NT2/D1 (cell line): ENCODE measurements around the gene KRTAP1-1.
"Not testable (repeated sequence)": the region's sequence is repeated elsewhere in the genome, so short reads cannot be mapped to it uniquely, and the experiment has no call there.

Source experiments
- DNase-seq: peaks from one replicate; pipeline ENCODE4 v3.0.0-alpha.2; 2011; ENCODE audit warnings: low read depth, low spot score
- H3K27me3 ChIP-seq: 2 replicates; pipeline ENCODE4 v1.6.0; 2011; ENCODE audit warnings: mild to moderate bottlenecking; ENCODE audit not compliant: insufficient read length, insufficient read depth
- H3K36me3 ChIP-seq: 2 replicates; pipeline ENCODE4 v1.6.1; 2011; ENCODE audit warnings: mild to moderate bottlenecking, low read length, mixed read lengths; ENCODE audit not compliant: insufficient read depth, insufficient read length
- H3K4me1 ChIP-seq: 2 replicates; pipeline ENCODE4 v1.5.1; 2011; ENCODE audit not compliant: insufficient read depth, insufficient read length
- H3K4me3 ChIP-seq: 2 replicates; pipeline ENCODE4 v1.5.1; 2011; ENCODE audit warnings: low read depth; ENCODE audit not compliant: insufficient read length
- H3K9ac ChIP-seq: 2 replicates; pipeline ENCODE4 v1.6.0; 2011; ENCODE audit warnings: low read depth; ENCODE audit not compliant: insufficient read length
- H3K9me3 ChIP-seq: 2 replicates; pipeline ENCODE4 v1.5.1; 2011; ENCODE audit warnings: mild to moderate bottlenecking, low read length; ENCODE audit not compliant: insufficient read depth
- SUZ12 ChIP-seq: IDR thresholded peaks from 2 replicates; pipeline ENCODE4 v1.6.1; 2011; ENCODE audit not compliant: insufficient read length, insufficient read depth; ENCODE audit errors: extremely low read depth
- YY1 ChIP-seq: IDR thresholded peaks from 2 replicates; pipeline ENCODE4 v1.6.1; 2011; ENCODE audit not compliant: insufficient read length, insufficient read depth
- ZNF274 ChIP-seq: IDR thresholded peaks from 2 replicates; pipeline ENCODE4 v1.6.1; 2011; ENCODE audit warnings: mild to moderate bottlenecking, low read depth, low read length

The KRTAP1-1 gene

GRCh38 chr17:41071606-41072360, 30.5 kb upstream of the KRTAP1-1 start:
- no peaks in the 10 kb centered on the region for H3K4me1 ChIP-seq
- H3K27me3 ChIP-seq: no peaks in the 10 kb centered on the region
- DNase-seq: no peak
- no peaks in the 10 kb centered on the region for H3K36me3 ChIP-seq
- no peaks in the 10 kb centered on the region for H3K9me3 ChIP-seq
- H3K9ac ChIP-seq: no peak overlapping the region
- TF ChIP-seq YY1 (no peak), ZNF274 (no peak), SUZ12 (no peak)
- no peak overlapping the region for H3K4me3 ChIP-seq

GRCh38 chr17:41069031-41069430, 27.8 kb upstream of the KRTAP1-1 start:
- TF ChIP-seq YY1 (no peak), SUZ12 (no peak), ZNF274 (no peak)
- Histone ChIP-seq H3K36me3 (no peaks in the 10 kb centered on the region), H3K9ac (no peak overlapping the region), H3K4me1 (no peaks in the 10 kb centered on the region), H3K27me3 (no peaks in the 10 kb centered on the region), H3K9me3 (no peaks in the 10 kb centered on the region), H3K4me3 (no peak overlapping the region)
- DNase-seq: no peak

GRCh38 chr17:41067281-41067680, 26.0 kb upstream of the KRTAP1-1 start:
- no peaks in the 10 kb centered on the region for H3K36me3 ChIP-seq
- no peak for TF ChIP-seq SUZ12
- TF ChIP-seq ZNF274: no peak
- TF ChIP-seq YY1: no peak
- no peaks in the 10 kb centered on the region for H3K9me3 ChIP-seq
- no peaks in the 10 kb centered on the region for H3K4me1 ChIP-seq
- no peak overlapping the region for H3K9ac ChIP-seq
- no peak overlapping the region for H3K4me3 ChIP-seq
- no peak for DNase-seq
- H3K27me3 ChIP-seq: no peaks in the 10 kb centered on the region

GRCh38 chr17:41065829-41066624, 24.8 kb upstream of the KRTAP1-1 start, which contains the start of gene KRTAP2-4:
Gene KRTAP2-4 (minus strand): TSS chr17:41065879. CDS start chr17:41065845, 34 bp downstream.
- Histone ChIP-seq H3K27me3 (no peaks in the 10 kb centered on the region), H3K36me3 (no peaks in the 10 kb centered on the region), H3K4me1 (no peaks in the 10 kb centered on the region), H3K9ac (no peak within 1 kb of the TSS), H3K4me3 (no peak within 1 kb of the TSS), H3K9me3 (no peaks in the 10 kb centered on the region)
- DNase-seq: no peak
- TF ChIP-seq YY1 (no peak), SUZ12 (no peak), ZNF274 (no peak)

- not testable (repeated sequence) for H3K36me3 ChIP-seq, H3K9ac ChIP-seq, DNase-seq, H3K9me3 ChIP-seq, H3K4me3 ChIP-seq, H3K27me3 ChIP-seq, H3K4me1 ChIP-seq
These were observed 23.9 kb upstream of the KRTAP1-1 start for GRCh38 chr17:41065016-41065689.

- no peaks in the 10 kb centered on the region for H3K27me3 ChIP-seq
- H3K4me1 ChIP-seq: no peaks in the 10 kb centered on the region
- TF ChIP-seq ZNF274 (no peak), YY1 (no peak), SUZ12 (no peak)
- no peaks in the 10 kb centered on the region for H3K36me3 ChIP-seq
- no peak overlapping the region for H3K4me3 ChIP-seq
- H3K9me3 ChIP-seq: no peaks in the 10 kb centered on the region
- H3K9ac ChIP-seq: no peak overlapping the region
- no peak for DNase-seq
These were observed 23.1 kb upstream of the KRTAP1-1 start for GRCh38 chr17:41064301-41064700.

- H3K36me3 ChIP-seq: no peaks in the 10 kb centered on the region
- TF ChIP-seq SUZ12: no peak
- no peak for TF ChIP-seq ZNF274
- TF ChIP-seq YY1: no peak
- no peak overlapping the region for H3K9ac ChIP-seq
- DNase-seq: no peak
- no peaks in the 10 kb centered on the region for H3K9me3 ChIP-seq
- no peak overlapping the region for H3K4me3 ChIP-seq
- no peaks in the 10 kb centered on the region for H3K4me1 ChIP-seq
- H3K27me3 ChIP-seq: no peaks in the 10 kb centered on the region
These were observed 22.2 kb upstream of the KRTAP1-1 start for GRCh38 chr17:41063449-41063848.
